HepG2 (cell line): Measurements from ENCODE around the gene PTEN. TPM values are rescaled to one million over a fixed set of nuclear protein-coding genes. Genes with fewer than 3 reads are reported as not detected.

ENCODE experiments used
- KDM2A ChIP-seq: sonication (generic); formaldehyde crosslinking; IDR thresholded peaks from 2 replicates; pipeline ENCODE4 v1.4.0; 2020; ENCODE audit warnings: low read depth, missing genetic modification reagents, borderline replicate concordance
- KLF11 ChIP-seq: IDR thresholded peaks from 2 replicates; pipeline ENCODE4 v1.6.1; 2016; ENCODE audit warnings: missing compliant biosample characterization
- MED13 ChIP-seq: sonication (generic); formaldehyde crosslinking; IDR thresholded peaks from 2 replicates; pipeline ENCODE4 v1.5.0; 2020; ENCODE audit warnings: missing genetic modification reagents
- MLXIP ChIP-seq: sonication (generic); formaldehyde crosslinking; IDR thresholded peaks from 2 replicates; pipeline ENCODE4 v1.9.0; 2021; ENCODE audit warnings: missing genetic modification reagents, borderline replicate concordance
- NFE2 ChIP-seq: sonication (generic); formaldehyde crosslinking; IDR thresholded peaks from 2 replicates; pipeline ENCODE4 v1.4.0; 2020; ENCODE audit warnings: missing genetic modification reagents
- RNF219 ChIP-seq: sonication (generic); formaldehyde crosslinking; IDR thresholded peaks from 2 replicates; pipeline ENCODE4 v1.5.0; 2020; ENCODE audit warnings: mild to moderate bottlenecking, missing genetic modification reagents
- SATB2 ChIP-seq: sonication (generic); formaldehyde crosslinking; IDR thresholded peaks from 2 replicates; pipeline ENCODE4 v1.5.0; 2020; ENCODE audit warnings: missing genetic modification reagents
- ZNF230 ChIP-seq: sonication (generic); formaldehyde crosslinking; IDR thresholded peaks from 2 replicates; pipeline ENCODE4 v1.4.0; 2020; ENCODE audit warnings: mild to moderate bottlenecking, missing genetic modification reagents
- ZNF260 ChIP-seq: sonication (generic); formaldehyde crosslinking; IDR thresholded peaks from 2 replicates; pipeline ENCODE4 v1.4.0; 2020; ENCODE audit warnings: missing genetic modification reagents, low read depth, mild to moderate bottlenecking, borderline replicate concordance
- ZNF513 ChIP-seq: sonication (generic); formaldehyde crosslinking; conservative IDR thresholded peaks from 2 replicates; pipeline ENCODE4 v1.5.0; 2020; ENCODE audit warnings: missing genetic modification reagents
- ZNF644 ChIP-seq: IDR thresholded peaks from 2 replicates; pipeline ENCODE4 v1.6.1; 2016; ENCODE audit warnings: low read depth
- ZNF678 ChIP-seq: sonication (generic); formaldehyde crosslinking; IDR thresholded peaks from 2 replicates; pipeline ENCODE4 v1.4.0; 2020; ENCODE audit warnings: mild to moderate bottlenecking, missing genetic modification reagents
- ZNF782 ChIP-seq: sonication (generic); formaldehyde crosslinking; IDR thresholded peaks from 2 replicates; pipeline ENCODE4 v1.4.0; 2020; ENCODE audit warnings: missing genetic modification reagents, mild to moderate bottlenecking, borderline replicate concordance
- polyA plus RNA-seq, 8 experiments: library from polyadenylated mRNA; depleted of rRNA in 3 of 8; stranded (reverse) in 7 of 8; unstranded in 1 of 8; fragments of >200 nt; fragmentation: Illumina TruSeq in 4 of 8; extraction: Trizol in 4 of 8; gene quantifications; 2 replicates each; pipeline versions ENCODE4 v1.2.1 to v1.2.3, GENCODE V29; 2011 to 2016; ENCODE audit warnings: low read depth in 4 of 8, missing spikeins in 1 of 8, mixed read lengths in 1 of 8; ENCODE audit not compliant: insufficient read depth in 1 of 8
- total RNA-seq, 5 experiments: library from RNA; depleted of rRNA; stranded (reverse); fragments of >200 nt; fragmentation: Illumina TruSeq; extraction: Trizol; gene quantifications; 2 replicates each; pipeline ENCODE4 v1.2.3, GENCODE V29; 2016; ENCODE audit warnings: low read depth in 1 of 5
- TF ChIP-seq, protein P1 (sequence below): sonication (generic); formaldehyde crosslinking; IDR thresholded peaks from 2 replicates; pipeline ENCODE4 v1.4.0; 2020; ENCODE audit warnings: missing genetic modification reagents, mild to moderate bottlenecking, borderline replicate concordance
- TF ChIP-seq, protein P2 (sequence below): sonication (generic); formaldehyde crosslinking; IDR thresholded peaks from 2 replicates; pipeline ENCODE4 v1.8.0; 2022; ENCODE audit warnings: missing genetic modification reagents, mild to moderate bottlenecking, moderate library complexity, borderline replicate concordance

The PTEN gene
- total and polyA plus RNA-seq, 2 of the 13 experiments (the other 11 are each of a cell fraction or from before 2014, with no cell fraction given): 30.3 to 61.3 TPM

DNA sequence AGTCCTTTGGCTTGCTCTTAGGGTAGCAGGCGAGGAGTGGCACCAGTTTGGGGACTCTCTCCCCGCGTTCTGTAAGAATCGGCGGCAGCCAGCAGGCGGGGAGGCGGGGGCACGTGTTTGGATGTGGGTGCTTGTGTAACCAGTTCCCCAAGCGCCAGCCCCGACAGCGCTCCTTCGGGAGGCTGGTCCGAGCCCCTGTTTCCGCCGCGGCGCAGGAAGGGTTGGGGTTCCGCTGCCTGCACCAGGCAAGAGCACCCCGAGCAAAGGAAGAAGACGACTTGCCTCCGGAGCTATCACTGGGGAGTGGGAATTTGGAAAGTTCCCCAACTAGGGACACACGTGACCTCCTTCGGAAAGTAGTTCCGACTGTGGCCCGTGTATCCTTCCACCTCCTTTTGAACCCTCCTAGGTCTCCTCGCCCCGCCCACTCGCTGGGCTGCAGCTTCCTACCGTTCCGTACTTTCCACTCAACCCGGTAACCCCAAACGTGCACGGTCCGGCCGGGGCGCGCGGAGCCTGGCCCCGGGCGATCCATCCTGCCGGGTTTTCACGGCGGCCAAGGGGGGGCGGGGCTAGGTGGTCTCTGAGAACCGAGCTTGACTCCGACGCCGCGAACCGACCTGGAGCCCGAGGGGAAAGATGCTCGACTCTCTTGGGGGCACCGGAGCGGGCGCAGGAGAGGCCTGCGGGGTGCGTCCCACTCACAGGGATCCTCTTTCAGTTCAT lies 1.3 kb upstream of the PTEN start (continued):
- TF ChIP-seq, protein P1, sequence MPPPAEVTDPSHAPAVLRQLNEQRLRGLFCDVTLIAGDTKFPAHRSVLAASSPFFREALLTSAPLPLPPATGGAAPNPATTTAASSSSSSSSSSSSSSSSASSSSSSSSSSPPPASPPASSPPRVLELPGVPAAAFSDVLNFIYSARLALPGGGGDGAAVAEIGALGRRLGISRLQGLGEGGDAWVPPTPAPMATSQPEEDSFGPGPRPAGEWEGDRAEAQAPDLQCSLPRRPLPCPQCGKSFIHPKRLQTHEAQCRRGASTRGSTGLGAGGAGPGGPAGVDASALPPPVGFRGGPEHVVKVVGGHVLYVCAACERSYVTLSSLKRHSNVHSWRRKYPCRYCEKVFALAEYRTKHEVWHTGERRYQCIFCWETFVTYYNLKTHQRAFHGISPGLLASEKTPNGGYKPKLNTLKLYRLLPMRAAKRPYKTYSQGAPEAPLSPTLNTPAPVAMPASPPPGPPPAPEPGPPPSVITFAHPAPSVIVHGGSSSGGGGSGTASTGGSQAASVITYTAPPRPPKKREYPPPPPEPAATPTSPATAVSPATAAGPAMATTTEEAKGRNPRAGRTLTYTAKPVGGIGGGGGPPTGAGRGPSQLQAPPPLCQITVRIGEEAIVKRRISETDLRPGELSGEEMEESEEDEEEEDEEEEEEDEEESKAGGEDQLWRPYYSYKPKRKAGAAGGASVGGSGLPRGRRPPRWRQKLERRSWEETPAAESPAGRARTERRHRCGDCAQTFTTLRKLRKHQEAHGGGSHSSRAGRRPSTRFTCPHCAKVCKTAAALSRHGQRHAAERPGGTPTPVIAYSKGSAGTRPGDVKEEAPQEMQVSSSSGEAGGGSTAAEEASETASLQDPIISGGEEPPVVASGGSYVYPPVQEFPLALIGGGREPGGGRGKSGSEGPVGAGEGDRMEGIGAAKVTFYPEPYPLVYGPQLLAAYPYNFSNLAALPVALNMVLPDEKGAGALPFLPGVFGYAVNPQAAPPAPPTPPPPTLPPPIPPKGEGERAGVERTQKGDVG (CRISPR knock-in tag): no peak
- TF ChIP-seq ZNF260 (CRISPR knock-in tag) (no peak), RNF219 (CRISPR knock-in tag) (peak; percentile 78; the same call in 1 of the 2 replicates), ZNF678 (CRISPR knock-in tag) (peak; percentile 85), ZNF644 (CRISPR knock-in tag) (no peak), KLF11 (CRISPR knock-in tag) (peak; percentile 74; the same call in 1 of the 2 replicates), KDM2A (CRISPR knock-in tag) (peak; percentile 92), ZNF782 (peak; percentile 87), ZNF230 (CRISPR knock-in tag) (peak; percentile 89; the same call in 1 of the 2 replicates), NFE2 (no peak), ZNF513 (CRISPR knock-in tag) (no peak), SATB2 (CRISPR knock-in tag) (peak; percentile 83; the same call in 1 of the 2 replicates), MLXIP (CRISPR knock-in tag) (no peak), MED13 (CRISPR knock-in tag) (peak; percentile 86)
- TF ChIP-seq, protein P2, sequence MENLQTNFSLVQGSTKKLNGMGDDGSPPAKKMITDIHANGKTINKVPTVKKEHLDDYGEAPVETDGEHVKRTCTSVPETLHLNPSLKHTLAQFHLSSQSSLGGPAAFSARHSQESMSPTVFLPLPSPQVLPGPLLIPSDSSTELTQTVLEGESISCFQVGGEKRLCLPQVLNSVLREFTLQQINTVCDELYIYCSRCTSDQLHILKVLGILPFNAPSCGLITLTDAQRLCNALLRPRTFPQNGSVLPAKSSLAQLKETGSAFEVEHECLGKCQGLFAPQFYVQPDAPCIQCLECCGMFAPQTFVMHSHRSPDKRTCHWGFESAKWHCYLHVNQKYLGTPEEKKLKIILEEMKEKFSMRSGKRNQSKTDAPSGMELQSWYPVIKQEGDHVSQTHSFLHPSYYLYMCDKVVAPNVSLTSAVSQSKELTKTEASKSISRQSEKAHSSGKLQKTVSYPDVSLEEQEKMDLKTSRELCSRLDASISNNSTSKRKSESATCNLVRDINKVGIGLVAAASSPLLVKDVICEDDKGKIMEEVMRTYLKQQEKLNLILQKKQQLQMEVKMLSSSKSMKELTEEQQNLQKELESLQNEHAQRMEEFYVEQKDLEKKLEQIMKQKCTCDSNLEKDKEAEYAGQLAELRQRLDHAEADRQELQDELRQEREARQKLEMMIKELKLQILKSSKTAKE (CRISPR knock-in tag): peak; percentile 58
